Activated gamma-delta T cell treated with Interleukin-2 at 50 U/mL for 16 hours (primary cell): Measurements from ENCODE around the gene HK3.

Source experiments
- DNase-seq: peaks from one replicate; pipeline ENCODE4 v3.0.0-alpha.2; 2020

The HK3 gene

GRCh38 chr5:176899296-176899891 is at the start of gene HK3:
Gene HK3, minus strand, starts transcription at chr5:176899346. Its CDS starts 3,187 bp downstream, at chr5:176896159.
- no peak for DNase-seq

- DNase-seq = no peak
These were observed 49.3 kb upstream of the HK3 start for GRCh38 chr5:176948458-176948857.

GRCh38 chr5:176947847-176948246 is 48.7 kb upstream of the HK3 start:
- DNase-seq = no peak

GRCh38 chr5:176944268-176944667 is 45.1 kb upstream of the HK3 start:
- no peak for DNase-seq

- no peak for DNase-seq
These were observed 44.7 kb upstream of the HK3 start for GRCh38 chr5:176943816-176944215.

- DNase-seq = no peak
These were observed 42.8 kb upstream of the HK3 start for GRCh38 chr5:176941951-176942350.

GRCh38 chr5:176938472-176938871 is 39.3 kb upstream of the HK3 start:
- no peak for DNase-seq

GRCh38 chr5:176935017-176935416 is 35.9 kb upstream of the HK3 start:
- no peak for DNase-seq

- DNase-seq = no peak
These were observed 35.3 kb upstream of the HK3 start for GRCh38 chr5:176934309-176934930.

GRCh38 chr5:176929654-176930053 is 30.5 kb upstream of the HK3 start:
- DNase-seq = no peak

GRCh38 chr5:176927562-176927961 is 28.4 kb upstream of the HK3 start:
- no peak for DNase-seq

GRCh38 chr5:176922817-176923216 is 23.7 kb upstream of the HK3 start:
- DNase-seq = no peak

GRCh38 chr5:176921714-176922113 is 22.6 kb upstream of the HK3 start:
- no peak for DNase-seq

- DNase-seq = no peak
These were observed 19.5 kb upstream of the HK3 start for GRCh38 chr5:176918613-176919012.

- no peak for DNase-seq
These were observed 17.2 kb upstream of the HK3 start for GRCh38 chr5:176916337-176916736.

- DNase-seq = no peak
These were observed 16.8 kb upstream of the HK3 start for GRCh38 chr5:176915906-176916305.

GRCh38 chr5:176912115-176912514 is 13.0 kb upstream of the HK3 start:
- DNase-seq = no peak

GRCh38 chr5:176908675-176909368 is 9.7 kb upstream of the HK3 start:
- no peak for DNase-seq

GRCh38 chr5:176906796-176907195 is 7.7 kb upstream of the HK3 start:
- DNase-seq = no peak

- no peak for DNase-seq
These were observed 7.0 kb upstream of the HK3 start for GRCh38 chr5:176906126-176906525.

- no peak for DNase-seq
These were observed 5.1 kb upstream of the HK3 start for GRCh38 chr5:176904276-176904675.

GRCh38 chr5:176902911-176903664 is 3.9 kb upstream of the HK3 start:
- no peak for DNase-seq

GRCh38 chr5:176902102-176902814 is 3.1 kb upstream of the HK3 start:
- DNase-seq = no peak
